Kidney (tissue), 14 donors: Measurements from ENCODE around the gene TMEM178A. TPM values are rescaled to one million over a fixed set of nuclear protein-coding genes. Genes with fewer than 3 reads are reported as not detected.

Source experiments
- DNase-seq, 5 donors: peaks; one replicate each; pipeline ENCODE4 v3.0.0-alpha.2; 2013 to 2020
- FAIRE-seq: peaks from 2 replicates; lab custom pipeline; 2012; peaks lifted over from hg19 to GRCh38; lab: Jason Lieb, UNC
- H3K27ac ChIP-seq, 2 donors: one replicate each; pipeline ENCODE4 v1.7.0; 2013; ENCODE audit warnings: low read depth in 2 of 2, low read length in 2 of 2, inconsistent platforms in 1 of 2
- H3K27me3 ChIP-seq: one replicate; pipeline ENCODE4 v1.7.1; 2013; ENCODE audit warnings: low read length, inconsistent platforms; ENCODE audit not compliant: control insufficient read depth, insufficient read depth
- H3K36me3 ChIP-seq, 3 donors: one replicate each; pipeline versions ENCODE4 v1.7.0 to v1.7.1; 2013; ENCODE audit warnings: low read length in 3 of 3, control low read depth in 1 of 3, inconsistent platforms in 1 of 3; ENCODE audit not compliant: insufficient read depth in 3 of 3, control insufficient read depth in 2 of 3
- H3K4me1 ChIP-seq, 3 donors: one replicate each; pipeline versions ENCODE4 v1.7.0 to v1.7.1; 2013; ENCODE audit warnings: low read length in 3 of 3, inconsistent platforms in 1 of 3, low read depth in 1 of 3; ENCODE audit not compliant: control insufficient read depth in 2 of 3, insufficient read depth in 2 of 3
- H3K4me3 ChIP-seq, 3 donors: one replicate each; pipeline versions ENCODE4 v1.7.0 to v1.8.1; 2013; ENCODE audit warnings: low read length in 3 of 3, control low read depth in 1 of 3, inconsistent platforms in 1 of 3
- H3K9ac ChIP-seq, 3 donors: one replicate each; pipeline versions ENCODE4 v1.7.0 to v1.7.1; 2013; ENCODE audit warnings: low read length in 3 of 3, control low read depth in 1 of 3, inconsistent platforms in 1 of 3
- H3K9me3 ChIP-seq, 3 donors: one replicate each; pipeline versions ENCODE4 v1.7.0 to v1.7.1; 2013; ENCODE audit warnings: low read length in 3 of 3, control low read depth in 1 of 3, inconsistent platforms in 1 of 3; ENCODE audit not compliant: control insufficient read depth in 2 of 3, insufficient read depth in 1 of 3
- intact Hi-C: fragments of 100-400 bp; cut with DNase I; formaldehyde crosslinking; loops from one replicate; pipeline ENCODE4 v1.11.1; 2022
- polyA plus RNA-seq: library from polyadenylated mRNA; stranded (reverse); fragments of 350-450 nt; fragmentation: Illumina TruSeq; extraction: RNeasy Lipid Tissue Mini Kit (QIAGEN cat#74804); gene quantifications from one replicate; pipeline ENCODE4 v1.2.3, GENCODE V29; 2014; ENCODE audit warnings: low read depth, low replicate concordance; ENCODE audit not compliant: insufficient read depth
- total RNA-seq: library from RNA; stranded (reverse); fragmentation: NEBNext Ultra II Directional; extraction: Animal tissue kit (Norgen Biotek cat#: 25700); gene quantifications from one replicate; pipeline ENCODE4 v1.2.1, GENCODE V29; 2021
- TF ChIP-seq, protein P1 (sequence below): IDR thresholded peaks from 3 replicates; pipeline ENCODE4 v1.5.1; 2012; ENCODE audit warnings: mild to moderate bottlenecking, moderate library complexity, borderline replicate concordance; ENCODE audit not compliant: insufficient read depth; ENCODE audit errors: extremely low read depth
- donor health status: control.
- donor health status: control.
- donor health status: control.
- donor health status: control.
- donor health status: control.
- donor health status: DM: yes; HTN: yes; CAD: no.
- donor health status: Normal renal cell carcinoma (clear cell type).

TMEM178A gene
- total and polyA plus RNA-seq, 2 donors from 2014 or later, result 5.7 to 48.0 TPM

DNA sequence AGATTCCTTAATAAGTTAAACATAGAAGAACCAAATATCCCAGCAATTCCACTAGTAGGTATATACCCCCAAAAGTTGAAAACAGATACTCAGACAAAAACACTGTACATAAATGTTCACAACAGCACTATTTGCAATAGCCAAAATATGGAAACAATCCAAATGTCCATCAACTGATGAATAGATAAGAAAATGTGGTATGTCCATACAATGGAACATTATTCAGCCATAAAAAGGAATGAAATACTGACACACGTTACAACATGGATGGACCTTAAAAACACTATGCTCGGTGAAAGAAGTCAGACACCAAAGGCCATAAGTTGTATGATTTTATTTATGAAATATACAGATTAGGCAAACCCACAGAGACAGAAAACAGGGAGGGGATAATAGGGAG, 12.5 kb downstream of the TMEM178A start:
- Histone ChIP-seq H3K4me1 (peaks cover 0 to 2% (median 0%) of the 10 kb centered on the region in 3 donors), H3K9ac (no peak overlapping the region), H3K36me3 (no peaks in the 10 kb centered on the region), H3K27ac (no peak overlapping the region), H3K4me3 (no peak overlapping the region), H3K27me3 (no peaks in the 10 kb centered on the region), H3K9me3 (no peaks in the 10 kb centered on the region)
- TF ChIP-seq, protein P1, sequence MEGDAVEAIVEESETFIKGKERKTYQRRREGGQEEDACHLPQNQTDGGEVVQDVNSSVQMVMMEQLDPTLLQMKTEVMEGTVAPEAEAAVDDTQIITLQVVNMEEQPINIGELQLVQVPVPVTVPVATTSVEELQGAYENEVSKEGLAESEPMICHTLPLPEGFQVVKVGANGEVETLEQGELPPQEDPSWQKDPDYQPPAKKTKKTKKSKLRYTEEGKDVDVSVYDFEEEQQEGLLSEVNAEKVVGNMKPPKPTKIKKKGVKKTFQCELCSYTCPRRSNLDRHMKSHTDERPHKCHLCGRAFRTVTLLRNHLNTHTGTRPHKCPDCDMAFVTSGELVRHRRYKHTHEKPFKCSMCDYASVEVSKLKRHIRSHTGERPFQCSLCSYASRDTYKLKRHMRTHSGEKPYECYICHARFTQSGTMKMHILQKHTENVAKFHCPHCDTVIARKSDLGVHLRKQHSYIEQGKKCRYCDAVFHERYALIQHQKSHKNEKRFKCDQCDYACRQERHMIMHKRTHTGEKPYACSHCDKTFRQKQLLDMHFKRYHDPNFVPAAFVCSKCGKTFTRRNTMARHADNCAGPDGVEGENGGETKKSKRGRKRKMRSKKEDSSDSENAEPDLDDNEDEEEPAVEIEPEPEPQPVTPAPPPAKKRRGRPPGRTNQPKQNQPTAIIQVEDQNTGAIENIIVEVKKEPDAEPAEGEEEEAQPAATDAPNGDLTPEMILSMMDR, result no peak
- intact Hi-C loops, result no loop called here
- DNase-seq (no peak), FAIRE-seq (no peak)

DNA sequence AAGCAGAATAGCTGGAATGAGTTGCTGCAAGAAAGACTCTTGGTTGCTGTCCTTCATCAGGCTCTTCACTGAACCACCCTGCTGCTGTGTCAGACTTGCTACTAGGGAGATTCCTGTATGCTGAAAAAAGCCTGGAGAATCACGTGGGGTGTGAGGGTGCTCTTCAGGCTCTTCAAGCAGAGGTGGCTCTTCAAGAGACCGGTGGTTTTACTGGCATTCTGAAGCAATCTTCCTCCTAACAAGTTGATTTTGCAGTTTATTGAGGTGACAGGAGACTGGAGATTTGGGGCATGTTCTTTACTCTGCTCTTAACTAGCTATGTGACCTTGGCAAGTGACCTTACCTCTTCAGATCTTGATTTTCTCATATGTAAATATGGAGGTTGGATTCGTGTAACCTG, 14.1 kb downstream of the TMEM178A start:
- no peaks in the 10 kb centered on the region for H3K9me3 ChIP-seq
- no peaks in the 10 kb centered on the region for H3K27me3 ChIP-seq
- intact Hi-C loops, result no loop called here
- peaks cover 0 to 2% (median 0%) of the 10 kb centered on the region in 3 donors for H3K4me1 ChIP-seq
- TF ChIP-seq, protein P1, result no peak
- no peak overlapping the region for H3K9ac ChIP-seq
- H3K4me3 ChIP-seq, result no peak overlapping the region
- H3K36me3 ChIP-seq, result no peaks in the 10 kb centered on the region
- FAIRE-seq (no peak), DNase-seq (no peak)
- peak overlapping the region in 1 of 2 donors; percentile 5 for H3K27ac ChIP-seq

DNA sequence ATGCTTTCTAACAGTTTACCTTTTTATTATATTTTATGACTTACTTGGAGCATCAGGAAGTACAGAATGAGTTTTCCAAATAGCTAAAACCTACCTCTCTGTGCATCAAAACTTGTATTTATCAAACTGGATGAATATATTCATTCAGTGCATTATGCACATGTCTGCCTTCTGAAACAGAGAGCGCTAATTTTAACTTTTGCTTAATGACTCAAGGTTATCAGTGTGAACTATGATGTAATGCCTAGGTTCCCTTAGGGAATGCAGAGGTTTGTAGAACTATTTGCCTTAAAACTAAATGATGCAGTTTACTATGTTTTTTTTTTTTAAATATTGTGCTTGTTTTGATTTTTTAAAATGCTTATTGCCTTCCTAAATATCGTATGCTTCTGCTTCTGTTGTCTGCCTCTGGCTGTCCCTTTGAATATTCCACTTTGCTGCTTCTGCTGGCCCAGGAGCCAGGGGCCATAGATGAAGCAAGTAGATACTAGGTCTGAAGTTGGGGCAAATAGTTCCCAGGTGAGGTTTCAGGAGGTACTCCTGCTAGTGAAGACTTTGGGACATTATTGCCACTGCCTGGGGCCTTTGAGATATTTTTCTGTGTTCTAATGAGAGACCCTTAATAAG, 16.5 kb downstream of the TMEM178A start:
- H3K9me3 ChIP-seq, result no peaks in the 10 kb centered on the region
- H3K4me1 ChIP-seq, result peaks cover 0 to 2% (median 0%) of the 10 kb centered on the region in 3 donors
- H3K36me3 ChIP-seq, result no peaks in the 10 kb centered on the region
- TF ChIP-seq, protein P1, result no peak
- no peaks in the 10 kb centered on the region for H3K27me3 ChIP-seq
- intact Hi-C loops, result no loop called here
- no peak overlapping the region for H3K4me3 ChIP-seq
- DNase-seq (no peak), FAIRE-seq (no peak)
- no peak overlapping the region for H3K9ac ChIP-seq
- H3K27ac ChIP-seq, result no peak overlapping the region
